Measurements from ENCODE around the gene SCN2A.
"Not testable (repeated sequence)": the region's sequence is repeated elsewhere in the genome, so short reads cannot be mapped to it uniquely, and the experiment has no call there.

Gene SCN2A

GRCh38 chr2:165251366-165251765 is 12.2 kb downstream of the SCN2A start:
- Histone ChIP-seq H3K27me3 (ENCODE audit: low read length) (no peaks in the 10 kb centered on the region), H3K27ac (ENCODE audit: low read depth, low read length) (no peak overlapping the region), H2AFZ (ENCODE audit: low read depth, low read length, severe bottlenecking) (no peak overlapping the region), H4K20me1 (ENCODE audit: low read depth, low read length) (no peaks in the 10 kb centered on the region), H3K9me2 (replicated peaks; ENCODE audit: insufficient read depth, low read length) (no peaks in the 10 kb centered on the region), H3K9me3 (ENCODE audit: insufficient read depth, low read length) (no peaks in the 10 kb centered on the region), H3K4me3 (ENCODE audit: insufficient read depth, low read length, poor library complexity, severe bottlenecking) (no peak overlapping the region), H3F3A (ENCODE audit: insufficient read depth) (no peaks in the 10 kb centered on the region), H3K36me3 (ENCODE audit: low read length) (no peaks in the 10 kb centered on the region), H3K79me2 (ENCODE audit: insufficient read depth, low read length) (no peaks in the 10 kb centered on the region), H3K4me2 (ENCODE audit: low read depth, low read length, poor library complexity, severe bottlenecking) (no peak overlapping the region), H3K9ac (ENCODE audit: low read length) (no peak overlapping the region)
- TF ChIP-seq EZH2phosphoT487 (conservative IDR thresholded peaks at IDR 0.05; ENCODE audit: low read length) = no peak
- no peak for TF ChIP-seq CTCF (IDR thresholded peaks at IDR 0.05; ENCODE audit: insufficient read depth, low read length, poor library complexity, severe bottlenecking)

- Histone ChIP-seq H3K4me3 (ENCODE audit: insufficient read depth, low read length, poor library complexity, severe bottlenecking) (no peak overlapping the region), H3F3A (ENCODE audit: insufficient read depth) (no peaks in the 10 kb centered on the region), H3K36me3 (ENCODE audit: low read length) (no peaks in the 10 kb centered on the region), H3K4me2 (ENCODE audit: low read depth, low read length, poor library complexity, severe bottlenecking) (no peak overlapping the region), H3K27me3 (ENCODE audit: low read length) (no peaks in the 10 kb centered on the region), H3K9ac (ENCODE audit: low read length) (no peak overlapping the region), H3K79me2 (ENCODE audit: insufficient read depth, low read length) (no peaks in the 10 kb centered on the region), H3K9me3 (ENCODE audit: insufficient read depth, low read length) (no peaks in the 10 kb centered on the region), H2AFZ (ENCODE audit: low read depth, low read length, severe bottlenecking) (no peak overlapping the region), H4K20me1 (ENCODE audit: low read depth, low read length) (no peaks in the 10 kb centered on the region), H3K27ac (ENCODE audit: low read depth, low read length) (no peak overlapping the region), H3K9me2 (replicated peaks; ENCODE audit: insufficient read depth, low read length) (no peaks in the 10 kb centered on the region)
- TF ChIP-seq CTCF (IDR thresholded peaks at IDR 0.05; ENCODE audit: insufficient read depth, low read length, poor library complexity, severe bottlenecking) (no peak), EZH2phosphoT487 (conservative IDR thresholded peaks at IDR 0.05; ENCODE audit: low read length) (no peak)
Observed at GRCh38 chr2:165253178-165253577, 14.0 kb downstream of the SCN2A start.

- Histone ChIP-seq H3K27me3 (ENCODE audit: low read length) (no peaks in the 10 kb centered on the region), H3K36me3 (ENCODE audit: low read length) (no peaks in the 10 kb centered on the region), H3K9ac (ENCODE audit: low read length) (no peak overlapping the region), H4K20me1 (ENCODE audit: low read depth, low read length) (no peaks in the 10 kb centered on the region), H2AFZ (ENCODE audit: low read depth, low read length, severe bottlenecking) (no peak overlapping the region), H3K79me2 (ENCODE audit: insufficient read depth, low read length) (no peaks in the 10 kb centered on the region), H3K4me2 (ENCODE audit: low read depth, low read length, poor library complexity, severe bottlenecking) (no peak overlapping the region), H3K27ac (ENCODE audit: low read depth, low read length) (no peak overlapping the region), H3K9me2 (replicated peaks; ENCODE audit: insufficient read depth, low read length) (no peaks in the 10 kb centered on the region), H3F3A (ENCODE audit: insufficient read depth) (no peaks in the 10 kb centered on the region), H3K9me3 (ENCODE audit: insufficient read depth, low read length) (no peaks in the 10 kb centered on the region), H3K4me3 (ENCODE audit: insufficient read depth, low read length, poor library complexity, severe bottlenecking) (no peak overlapping the region)
- TF ChIP-seq CTCF (IDR thresholded peaks at IDR 0.05; ENCODE audit: insufficient read depth, low read length, poor library complexity, severe bottlenecking) (no peak), EZH2phosphoT487 (conservative IDR thresholded peaks at IDR 0.05; ENCODE audit: low read length) (no peak)
Observed at GRCh38 chr2:165256618-165257017, 17.4 kb downstream of the SCN2A start.

GRCh38 chr2:165260347-165260746 is 21.1 kb downstream of the SCN2A start:
- not testable (repeated sequence) for H3K9me2 ChIP-seq (replicated peaks; ENCODE audit: insufficient read depth, low read length); H3K4me3 ChIP-seq (ENCODE audit: insufficient read depth, low read length, poor library complexity, severe bottlenecking); H3F3A ChIP-seq (ENCODE audit: insufficient read depth); H3K4me2 ChIP-seq (ENCODE audit: low read depth, low read length, poor library complexity, severe bottlenecking); H4K20me1 ChIP-seq (ENCODE audit: low read depth, low read length); H3K9me3 ChIP-seq (ENCODE audit: insufficient read depth, low read length); H3K27ac ChIP-seq (ENCODE audit: low read depth, low read length); H3K79me2 ChIP-seq (ENCODE audit: insufficient read depth, low read length); H3K36me3 ChIP-seq (ENCODE audit: low read length); H3K9ac ChIP-seq (ENCODE audit: low read length); H3K27me3 ChIP-seq (ENCODE audit: low read length); H2AFZ ChIP-seq (ENCODE audit: low read depth, low read length, severe bottlenecking)

Measured in SU-DHL-6 (cell line).